Measurements from ENCODE around the gene UQCC3. TPM values are rescaled to one million over a fixed set of nuclear protein-coding genes. Genes with fewer than 3 reads are reported as not detected.
A peak's percentile ranks its signal among the peaks of the same experiment; 100 is the strongest.

The UQCC3 gene
- total RNA-seq, 1 donor from 2014 or later, result 5.5 TPM

GRCh38 chr11:62716206-62716605 is 44.7 kb downstream of the UQCC3 start:
- peaks cover 8% of the 10 kb centered on the region for H3K4me1 Mint-ChIP-seq (ENCODE audit: low read depth)
- H3K9me3 Mint-ChIP-seq (ENCODE audit: low read depth), result no peaks in the 10 kb centered on the region
- no peak for TF ChIP-seq CTCF (IDR thresholded peaks at IDR 0.05)
- DNase-seq (ENCODE audit: low spot score), result no peak
- no peak overlapping the region for H3K4me3 Mint-ChIP-seq (ENCODE audit: unreplicated experiment)
- H3K27ac Mint-ChIP-seq (ENCODE audit: unreplicated experiment), result no peak overlapping the region
- no peaks in the 10 kb centered on the region for H3K27me3 Mint-ChIP-seq (ENCODE audit: low read depth)
- H3K36me3 Mint-ChIP-seq (ENCODE audit: low read depth), result peaks cover 49% of the 10 kb centered on the region

GRCh38 chr11:62716816-62717215 is 45.3 kb downstream of the UQCC3 start:
- H3K36me3 Mint-ChIP-seq (ENCODE audit: low read depth), result peaks cover 54% of the 10 kb centered on the region
- H3K4me3 Mint-ChIP-seq (ENCODE audit: unreplicated experiment), result no peak overlapping the region
- H3K27ac Mint-ChIP-seq (ENCODE audit: unreplicated experiment), result no peak overlapping the region
- H3K4me1 Mint-ChIP-seq (ENCODE audit: low read depth), result peaks cover 10% of the 10 kb centered on the region
- H3K9me3 Mint-ChIP-seq (ENCODE audit: low read depth), result no peaks in the 10 kb centered on the region
- DNase-seq (ENCODE audit: low spot score), result peak; percentile 58
- no peak for TF ChIP-seq CTCF (IDR thresholded peaks at IDR 0.05)
- H3K27me3 Mint-ChIP-seq (ENCODE audit: low read depth), result no peaks in the 10 kb centered on the region

- TF ChIP-seq CTCF (IDR thresholded peaks at IDR 0.05), result no peak
- Mint-ChIP-seq H3K9me3 (ENCODE audit: low read depth) (no peaks in the 10 kb centered on the region), H3K4me1 (ENCODE audit: low read depth) (peaks cover 26% of the 10 kb centered on the region), H3K27me3 (ENCODE audit: low read depth) (no peaks in the 10 kb centered on the region), H3K4me3 (ENCODE audit: unreplicated experiment) (no peak overlapping the region), H3K36me3 (ENCODE audit: low read depth) (peaks cover 61% of the 10 kb centered on the region), H3K27ac (ENCODE audit: unreplicated experiment) (peak overlapping the region; percentile 59)
- DNase-seq (ENCODE audit: low spot score), result no peak
Measured at GRCh38 chr11:62719302-62719978, 48.0 kb downstream of the UQCC3 start.

- peak; percentile 52 for TF ChIP-seq CTCF (IDR thresholded peaks at IDR 0.05)
- Mint-ChIP-seq H3K36me3 (ENCODE audit: low read depth) (peaks cover 46% of the 10 kb centered on the region), H3K4me1 (ENCODE audit: low read depth) (peaks cover 37% of the 10 kb centered on the region), H3K9me3 (ENCODE audit: low read depth) (no peaks in the 10 kb centered on the region), H3K27ac (ENCODE audit: unreplicated experiment) (peak overlapping the region; percentile 52), H3K27me3 (ENCODE audit: low read depth) (no peaks in the 10 kb centered on the region), H3K4me3 (ENCODE audit: unreplicated experiment) (no peak overlapping the region)
- no peak for DNase-seq (ENCODE audit: low spot score)
Measured at GRCh38 chr11:62721994-62722393, 50.5 kb downstream of the UQCC3 start.

Other genes with a start within 250 kb of the UQCC3 start
- 476 to 526 TPM (median 514 TPM) in 3 replicates for gene AHNAK, start 124.9 kb upstream of the UQCC3 start, total RNA-seq
- gene EEF1G, start 97.8 kb upstream of the UQCC3 start, total RNA-seq, result 1,000 to 1,202 TPM (median 1,017 TPM) in 3 replicates
- gene TUT1, start 80.2 kb upstream of the UQCC3 start, total RNA-seq, result 9.6 to 15.2 TPM (median 11.8 TPM) in 3 replicates
- 81.7 to 89.3 TPM (median 83.0 TPM) in 3 replicates for gene MTA2, start 69.8 kb upstream of the UQCC3 start, total RNA-seq
- gene EML3, start 58.9 kb upstream of the UQCC3 start, total RNA-seq, result 55.2 to 76.6 TPM (median 58.9 TPM) in 3 replicates
- 2.4 to 5.8 TPM (median 3.5 TPM) in 3 replicates for gene ROM1, start 58.4 kb upstream of the UQCC3 start, total RNA-seq
- 35.3 to 40.1 TPM (median 37.7 TPM) in 3 replicates for gene B3GAT3, start 49.7 kb upstream of the UQCC3 start, total RNA-seq
- gene GANAB, start 25.1 kb upstream of the UQCC3 start, total RNA-seq, result 348 to 394 TPM (median 359 TPM) in 3 replicates
- gene INTS5, start 18.4 kb upstream of the UQCC3 start, total RNA-seq, result 17.0 to 18.1 TPM (median 17.2 TPM) in 3 replicates
- gene C11orf98, start 6.5 kb upstream of the UQCC3 start, total RNA-seq, result 39.0 to 61.1 TPM (median 47.5 TPM) in 3 replicates
- 7.8 to 8.4 TPM (median 8.4 TPM) in 3 replicates for gene CSKMT, start 6.4 kb upstream of the UQCC3 start, total RNA-seq
- gene LBHD1, start 594 bp downstream of the UQCC3 start, total RNA-seq, result 2.8 to 8.3 TPM (median 4.2 TPM) in 3 replicates
- gene UBXN1, start 7.4 kb downstream of the UQCC3 start, total RNA-seq, result 72.0 to 82.2 TPM (median 81.6 TPM) in 3 replicates
- gene LRRN4CL, start 17.9 kb downstream of the UQCC3 start, total RNA-seq, result 0.20 to 0.51 TPM (median 0.21 TPM) in 3 replicates
- 36.6 to 76.0 TPM (median 43.2 TPM) in 3 replicates for gene BSCL2, start 35.8 kb downstream of the UQCC3 start, total RNA-seq
- gene GNG3, start 36.0 kb downstream of the UQCC3 start, total RNA-seq, result not detected in 3 replicates
- gene HNRNPUL2, start 55.8 kb downstream of the UQCC3 start, total RNA-seq, result 43.6 to 53.8 TPM (median 45.6 TPM) in 3 replicates
- 33.0 to 36.8 TPM (median 36.7 TPM) in 3 replicates for gene TTC9C, start 56.8 kb downstream of the UQCC3 start, total RNA-seq
- 10.2 to 13.0 TPM (median 11.3 TPM) in 3 replicates for gene ZBTB3, start 82.5 kb downstream of the UQCC3 start, total RNA-seq
- 75.9 to 77.8 TPM (median 77.0 TPM) in 3 replicates for gene POLR2G, start 89.9 kb downstream of the UQCC3 start, total RNA-seq
- 18.8 to 31.0 TPM (median 21.4 TPM) in 3 replicates for gene TAF6L, start 99.7 kb downstream of the UQCC3 start, total RNA-seq
- gene TMEM179B, start 115.7 kb downstream of the UQCC3 start, total RNA-seq, result 29.4 to 44.9 TPM (median 35.1 TPM) in 3 replicates
- gene TMEM223, start 120.3 kb downstream of the UQCC3 start, total RNA-seq, result 11.4 to 16.2 TPM (median 14.7 TPM) in 3 replicates
- 51.3 to 69.5 TPM (median 52.4 TPM) in 3 replicates for gene NXF1, start 133.8 kb downstream of the UQCC3 start, total RNA-seq
- gene STX5, start 160.4 kb downstream of the UQCC3 start, total RNA-seq, result 44.0 to 52.2 TPM (median 45.5 TPM) in 3 replicates
- gene TEX54, start 161.2 kb downstream of the UQCC3 start, total RNA-seq, result 0.65 TPM in 1 of 3 replicates, not detected in the others
- 26.4 to 27.9 TPM (median 27.3 TPM) in 3 replicates for gene WDR74, start 167.9 kb downstream of the UQCC3 start, total RNA-seq
- gene SLC3A2, start 209.2 kb downstream of the UQCC3 start, total RNA-seq, result 125 to 380 TPM (median 374 TPM) in 3 replicates
- gene CHRM1, start 249.7 kb downstream of the UQCC3 start, total RNA-seq, result not detected in 3 replicates